ENCODE results near the gene RPGRIP1L.

Gene RPGRIP1L

DNA sequence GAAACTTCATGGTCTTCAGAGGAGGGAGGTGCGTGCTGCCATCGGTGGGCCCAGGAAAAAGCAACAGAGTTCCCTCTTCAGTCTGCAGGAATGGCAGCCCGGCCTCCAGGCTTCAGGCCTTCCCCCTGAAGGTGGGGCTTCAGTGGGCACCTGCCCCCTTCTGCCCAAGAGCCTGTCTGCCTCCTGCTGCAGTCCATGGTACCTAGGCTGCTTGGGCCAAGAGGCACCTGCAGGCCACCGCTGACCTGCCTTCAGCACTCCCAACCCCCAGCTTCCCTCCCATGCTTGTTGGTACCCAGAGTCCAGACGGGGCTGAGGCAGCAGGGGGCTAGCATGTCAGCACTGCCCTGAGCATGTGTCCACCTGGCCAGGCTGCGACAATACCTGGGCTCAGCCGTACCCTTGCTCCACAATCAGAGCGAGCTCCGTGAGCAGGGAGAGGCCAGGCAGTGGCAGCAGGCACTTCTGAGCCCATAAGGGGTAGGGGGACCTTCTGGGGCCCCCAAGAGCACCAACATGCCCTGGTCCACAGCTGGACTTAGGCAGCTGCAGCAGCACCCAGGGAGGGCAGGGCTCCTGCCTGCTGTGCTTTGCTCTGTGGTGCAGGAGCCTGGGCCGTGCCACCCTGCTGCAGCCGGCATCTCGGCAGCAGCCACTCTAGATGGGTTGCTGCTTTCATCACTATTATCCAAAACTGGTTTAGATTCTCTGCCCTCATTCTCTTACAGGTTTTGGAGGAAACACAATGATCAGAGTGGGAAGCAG is 123.4 kb downstream of the RPGRIP1L start:
- H3K27ac ChIP-seq: no peak overlapping the region
- no peak for DNase-seq (ENCODE audit: low spot score)
- H3K4me3 ChIP-seq: no peak overlapping the region
- TF ChIP-seq, protein P1, sequence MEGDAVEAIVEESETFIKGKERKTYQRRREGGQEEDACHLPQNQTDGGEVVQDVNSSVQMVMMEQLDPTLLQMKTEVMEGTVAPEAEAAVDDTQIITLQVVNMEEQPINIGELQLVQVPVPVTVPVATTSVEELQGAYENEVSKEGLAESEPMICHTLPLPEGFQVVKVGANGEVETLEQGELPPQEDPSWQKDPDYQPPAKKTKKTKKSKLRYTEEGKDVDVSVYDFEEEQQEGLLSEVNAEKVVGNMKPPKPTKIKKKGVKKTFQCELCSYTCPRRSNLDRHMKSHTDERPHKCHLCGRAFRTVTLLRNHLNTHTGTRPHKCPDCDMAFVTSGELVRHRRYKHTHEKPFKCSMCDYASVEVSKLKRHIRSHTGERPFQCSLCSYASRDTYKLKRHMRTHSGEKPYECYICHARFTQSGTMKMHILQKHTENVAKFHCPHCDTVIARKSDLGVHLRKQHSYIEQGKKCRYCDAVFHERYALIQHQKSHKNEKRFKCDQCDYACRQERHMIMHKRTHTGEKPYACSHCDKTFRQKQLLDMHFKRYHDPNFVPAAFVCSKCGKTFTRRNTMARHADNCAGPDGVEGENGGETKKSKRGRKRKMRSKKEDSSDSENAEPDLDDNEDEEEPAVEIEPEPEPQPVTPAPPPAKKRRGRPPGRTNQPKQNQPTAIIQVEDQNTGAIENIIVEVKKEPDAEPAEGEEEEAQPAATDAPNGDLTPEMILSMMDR (IDR thresholded peaks at IDR 0.05): no peak

- no peak overlapping the region for H3K4me3 ChIP-seq
- no peak overlapping the region for H3K27ac ChIP-seq
- no peak for DNase-seq (ENCODE audit: low spot score)
- TF ChIP-seq, protein P1 (IDR thresholded peaks at IDR 0.05): no peak
Measured at GRCh38 chr16:53576904-53577303, 126.8 kb downstream of the RPGRIP1L start.

DNA sequence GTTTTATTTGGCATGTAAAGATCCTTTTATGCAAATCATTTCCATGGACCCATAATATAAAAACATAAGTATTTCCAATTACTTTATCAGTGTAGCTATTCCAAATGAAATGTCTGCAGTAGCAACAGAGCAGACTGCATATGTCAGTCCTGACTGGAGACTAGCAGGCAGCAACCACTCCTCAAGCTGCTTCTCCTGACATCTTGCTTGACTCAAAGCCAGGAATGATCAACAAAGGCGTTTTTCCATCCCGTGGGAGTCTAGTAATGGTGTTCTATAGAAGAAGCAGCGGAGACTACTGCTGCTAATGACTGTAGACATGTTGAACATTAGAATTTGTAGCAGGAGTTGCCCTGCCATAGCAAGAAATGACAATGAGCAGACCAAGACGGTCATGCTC is 127.4 kb downstream of the RPGRIP1L start:
- H3K4me3 ChIP-seq: no peak overlapping the region
- TF ChIP-seq, protein P1 (IDR thresholded peaks at IDR 0.05): no peak
- no peak overlapping the region for H3K27ac ChIP-seq
- DNase-seq (ENCODE audit: low spot score): no peak

DNA sequence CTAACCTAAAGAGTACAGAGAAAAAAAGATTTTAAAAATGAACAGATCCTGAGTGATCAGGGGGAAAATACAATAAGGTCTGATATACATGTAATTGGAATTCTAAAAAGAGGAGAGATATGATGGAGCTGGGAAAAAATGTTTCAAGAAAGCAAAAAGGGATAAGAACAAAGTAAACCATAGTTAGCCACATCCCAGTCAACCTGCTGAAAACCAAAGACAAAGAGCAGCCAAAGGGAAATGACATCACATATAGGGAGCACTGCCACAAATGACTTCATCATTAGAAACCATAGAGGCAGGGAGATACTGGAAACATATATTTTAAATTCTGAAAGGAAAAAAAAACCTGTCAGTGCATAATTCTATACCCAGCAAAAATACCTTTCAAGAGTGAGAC is 131.9 kb downstream of the RPGRIP1L start:
- Histone ChIP-seq H3K4me3 (no peak overlapping the region), H3K27ac (no peak overlapping the region)
- TF ChIP-seq, protein P1 (IDR thresholded peaks at IDR 0.05): no peak
- DNase-seq (ENCODE audit: low spot score): no peak

- H3K4me3 ChIP-seq: no peak overlapping the region
- TF ChIP-seq, protein P1 (IDR thresholded peaks at IDR 0.05): no peak
- no peak overlapping the region for H3K27ac ChIP-seq
- DNase-seq (ENCODE audit: low spot score): no peak
Measured at GRCh38 chr16:53566552-53567245, 137.0 kb downstream of the RPGRIP1L start.

DNA sequence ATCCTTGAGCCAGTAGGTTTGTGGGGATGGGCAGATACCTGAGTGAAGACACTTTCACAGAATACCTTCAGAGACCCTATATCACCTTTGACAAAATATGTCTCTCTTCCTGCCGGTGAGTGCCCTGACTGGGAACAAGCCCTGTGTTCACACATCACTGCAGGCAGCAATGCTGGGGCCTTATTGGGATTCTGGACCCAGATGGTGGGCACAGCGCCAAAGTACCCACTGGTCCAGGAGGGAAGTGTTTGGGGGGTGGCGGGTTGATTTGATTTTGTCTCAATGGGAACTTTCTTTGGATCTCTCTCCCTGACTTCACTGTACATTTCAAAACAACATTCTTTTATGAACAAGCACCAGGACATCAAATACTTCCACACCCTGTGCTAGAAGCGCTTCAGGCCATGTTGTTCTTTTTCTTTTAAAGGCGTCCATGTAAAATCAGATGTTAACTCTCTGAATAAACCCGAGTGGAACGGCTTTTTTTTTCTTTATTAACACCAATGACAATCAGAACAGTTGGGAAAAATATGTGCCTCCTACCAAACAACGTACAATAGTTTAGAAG is 138.3 kb downstream of the RPGRIP1L start:
- Histone ChIP-seq H3K4me3 (no peak overlapping the region), H3K27ac (no peak overlapping the region)
- TF ChIP-seq, protein P1 (IDR thresholded peaks at IDR 0.05): no peak
- no peak for DNase-seq (ENCODE audit: low spot score)
